Measurements from ENCODE around the gene DNTT.

Gene DNTT

DNA sequence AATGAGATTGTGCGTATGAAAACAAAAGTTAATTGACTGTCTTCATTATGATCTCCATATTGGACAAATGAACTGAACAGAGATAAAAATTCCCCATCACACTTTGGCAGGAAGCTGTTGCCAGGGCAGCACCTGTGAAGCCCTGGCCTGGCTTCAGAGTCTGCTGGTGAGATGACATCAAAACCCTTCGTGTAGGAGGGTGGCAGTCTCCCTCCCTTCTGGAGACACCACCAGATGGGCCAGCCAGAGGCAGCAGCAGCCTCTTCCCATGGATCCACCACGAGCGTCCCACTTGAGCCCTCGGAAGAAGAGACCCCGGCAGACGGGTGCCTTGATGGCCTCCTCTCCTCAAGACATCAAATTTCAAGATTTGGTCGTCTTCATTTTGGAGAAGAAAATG is at the start of gene DNTT:
TSS of gene DNTT (plus strand) at position 205 of the 400 bp plus-strand sequence. CDS start at position 269, 64 bp downstream.
- DNase-seq, result no peak

DNA sequence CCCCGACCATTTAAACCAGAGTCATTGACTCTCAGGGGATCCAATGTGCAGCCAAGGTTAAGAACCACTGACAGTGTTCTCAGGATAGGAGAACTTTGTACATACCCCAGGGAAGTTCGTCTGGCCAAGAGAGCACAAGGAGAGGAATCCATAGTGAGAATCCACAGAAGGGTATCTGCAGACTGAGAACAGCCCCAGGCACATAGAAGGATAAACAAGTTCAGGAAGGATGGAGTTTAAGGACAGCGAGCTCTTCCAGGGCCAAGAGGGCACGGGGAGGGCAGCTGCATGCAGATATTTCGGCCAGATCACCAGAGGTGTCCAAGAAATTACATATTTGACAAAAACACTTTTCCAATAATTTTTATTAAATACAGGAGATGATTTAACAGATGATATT is 49.3 kb upstream of the DNTT start:
- no peak for DNase-seq

- DNase-seq, result no peak
These were observed 48.5 kb upstream of the DNTT start for GRCh38 chr10:96255549-96256333.

DNA sequence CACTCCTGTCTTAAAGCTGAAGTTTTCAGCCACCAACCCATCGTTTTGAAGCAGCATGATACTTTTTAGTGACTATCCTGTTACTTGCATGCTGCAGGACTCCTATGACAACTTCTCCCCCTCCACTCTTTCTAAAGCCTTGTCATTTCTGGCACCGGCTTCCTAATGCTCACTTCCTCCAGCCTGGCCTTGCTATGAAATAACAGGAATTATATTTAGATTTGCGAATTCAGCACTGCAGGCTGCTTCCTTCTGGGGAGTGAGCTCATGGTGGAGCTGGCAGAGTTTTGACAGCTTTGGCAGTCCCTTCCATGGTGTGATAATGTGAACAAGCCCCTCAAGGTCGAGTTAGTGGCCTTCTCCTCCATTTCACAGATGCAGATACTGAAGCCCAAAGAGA is 46.3 kb upstream of the DNTT start:
- peak in 1 of 2 donors; percentile 64 for DNase-seq

DNA sequence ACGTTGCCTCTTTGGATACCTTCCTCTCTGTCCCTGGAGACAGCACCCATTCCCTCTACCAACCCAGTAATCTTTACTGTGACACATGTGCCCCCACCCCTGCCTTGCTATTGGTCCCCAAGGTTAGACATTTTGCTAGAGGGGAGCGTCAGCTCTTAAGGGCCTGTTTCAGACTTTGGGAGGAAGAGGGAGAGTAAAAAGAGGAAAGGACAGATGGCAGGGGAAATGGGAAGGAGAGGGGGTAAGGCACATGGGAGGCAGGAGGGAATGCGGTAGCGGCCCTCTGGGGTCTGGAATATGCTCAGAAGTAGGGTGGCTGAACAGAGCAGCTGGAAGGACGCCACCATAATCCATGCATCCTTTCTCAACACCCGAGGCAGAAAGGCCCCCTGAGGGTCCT is 45.1 kb upstream of the DNTT start:
- no peak for DNase-seq

- DNase-seq, result no peak
These were observed 44.2 kb upstream of the DNTT start for GRCh38 chr10:96260014-96260413.

- no peak for DNase-seq
These were observed 43.1 kb upstream of the DNTT start for GRCh38 chr10:96261132-96261531.

DNA sequence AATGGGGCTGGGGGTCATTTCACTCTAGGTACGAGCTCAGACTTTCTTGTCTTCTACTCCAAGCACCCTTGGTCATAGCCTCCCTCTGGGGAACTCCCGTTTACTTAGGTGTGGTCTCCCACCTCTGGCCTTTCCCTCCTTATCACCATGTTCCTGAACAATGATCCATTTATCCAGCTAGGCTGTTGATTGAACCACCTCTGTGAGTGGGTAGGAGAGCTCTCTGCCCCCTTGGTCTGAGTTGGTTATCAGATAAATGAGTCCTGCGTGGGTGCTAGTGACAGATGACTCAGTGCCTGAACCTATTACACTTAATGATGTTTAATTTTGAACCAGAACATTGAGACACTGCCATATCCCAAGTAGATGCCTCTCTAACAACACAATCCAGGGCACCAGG is 42.3 kb upstream of the DNTT start:
- DNase-seq, result no peak

- no peak for DNase-seq
These were observed 41.1 kb upstream of the DNTT start for GRCh38 chr10:96263176-96263575.

GRCh38 chr10:96263669-96264068 is 40.6 kb upstream of the DNTT start:
- no peak for DNase-seq

GRCh38 chr10:96264938-96265337 is 39.3 kb upstream of the DNTT start:
- DNase-seq, result no peak

GRCh38 chr10:96266118-96266770 is 38.0 kb upstream of the DNTT start:
- no peak for DNase-seq

GRCh38 chr10:96267234-96267705 is 37.0 kb upstream of the DNTT start:
- no peak for DNase-seq

GRCh38 chr10:96268341-96268909 is 35.8 kb upstream of the DNTT start:
- no peak for DNase-seq

DNA sequence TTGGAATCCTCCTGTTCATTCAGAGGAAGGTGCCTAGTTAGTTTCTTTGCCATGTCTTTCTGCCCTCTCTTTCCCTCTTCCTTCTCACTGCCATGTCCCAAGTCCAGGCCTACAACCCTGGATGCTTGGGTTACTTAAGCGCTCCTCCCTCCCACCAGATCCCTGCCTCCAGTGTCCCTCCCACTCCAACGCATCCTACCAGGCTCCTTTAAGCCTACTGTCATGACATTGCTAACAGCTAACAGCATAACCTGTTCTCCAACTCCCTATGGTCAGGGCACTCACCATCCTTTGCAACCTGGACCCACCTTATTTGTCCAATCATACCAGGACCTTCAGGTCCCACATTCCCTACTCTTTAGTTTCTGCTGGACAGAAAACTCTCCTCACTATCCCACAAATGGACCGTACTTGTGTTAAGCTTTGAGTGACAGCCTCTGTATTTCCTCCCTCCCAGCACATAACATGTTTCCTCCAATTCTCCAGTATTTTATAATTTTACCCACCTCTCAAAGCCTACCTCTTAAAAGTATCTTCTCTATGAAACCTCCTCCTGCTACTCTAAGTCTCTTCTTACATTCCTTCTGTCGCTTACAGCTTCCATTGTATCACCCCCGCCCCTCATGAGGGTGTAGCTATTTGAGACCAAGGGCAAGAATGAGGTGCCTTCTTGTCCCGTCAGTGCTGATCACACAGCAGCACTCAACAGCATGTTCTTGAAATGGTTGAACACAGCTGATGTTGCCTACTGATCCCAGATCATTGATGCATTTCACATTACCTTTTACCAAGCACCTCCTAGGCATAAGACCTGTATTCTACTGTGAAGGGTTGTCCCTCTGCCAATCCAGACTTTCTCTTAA is 34.6 kb upstream of the DNTT start:
- DNase-seq, result no peak

DNA sequence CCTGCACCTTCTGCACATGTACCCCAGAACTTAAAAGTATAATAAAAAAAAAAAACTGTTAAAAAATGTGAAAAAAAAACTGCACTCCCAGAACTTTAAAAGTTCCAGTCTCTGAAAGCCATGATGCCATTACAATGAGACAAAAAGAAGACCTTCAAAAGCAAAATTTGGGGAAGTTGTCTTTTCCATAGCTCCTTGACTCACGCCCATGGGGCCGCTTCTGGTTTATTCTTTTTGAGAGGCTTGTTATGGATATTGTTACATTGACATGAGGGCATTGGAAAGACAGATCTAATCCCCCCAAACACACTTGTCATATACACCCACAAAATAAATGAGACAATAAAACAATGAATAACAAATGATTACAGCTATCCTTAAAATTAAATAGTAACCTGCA is 33.7 kb upstream of the DNTT start:
- no peak for DNase-seq

- DNase-seq, result no peak
These were observed 33.0 kb upstream of the DNTT start, which contains the start of gene BLNK for GRCh38 chr10:96271016-96271815. TSS of gene BLNK (minus strand) at chr10:96271569. CDS start at chr10:96271398, 171 bp downstream.

GRCh38 chr10:96272316-96273280 is 31.6 kb upstream of the DNTT start:
- no peak for DNase-seq

DNA sequence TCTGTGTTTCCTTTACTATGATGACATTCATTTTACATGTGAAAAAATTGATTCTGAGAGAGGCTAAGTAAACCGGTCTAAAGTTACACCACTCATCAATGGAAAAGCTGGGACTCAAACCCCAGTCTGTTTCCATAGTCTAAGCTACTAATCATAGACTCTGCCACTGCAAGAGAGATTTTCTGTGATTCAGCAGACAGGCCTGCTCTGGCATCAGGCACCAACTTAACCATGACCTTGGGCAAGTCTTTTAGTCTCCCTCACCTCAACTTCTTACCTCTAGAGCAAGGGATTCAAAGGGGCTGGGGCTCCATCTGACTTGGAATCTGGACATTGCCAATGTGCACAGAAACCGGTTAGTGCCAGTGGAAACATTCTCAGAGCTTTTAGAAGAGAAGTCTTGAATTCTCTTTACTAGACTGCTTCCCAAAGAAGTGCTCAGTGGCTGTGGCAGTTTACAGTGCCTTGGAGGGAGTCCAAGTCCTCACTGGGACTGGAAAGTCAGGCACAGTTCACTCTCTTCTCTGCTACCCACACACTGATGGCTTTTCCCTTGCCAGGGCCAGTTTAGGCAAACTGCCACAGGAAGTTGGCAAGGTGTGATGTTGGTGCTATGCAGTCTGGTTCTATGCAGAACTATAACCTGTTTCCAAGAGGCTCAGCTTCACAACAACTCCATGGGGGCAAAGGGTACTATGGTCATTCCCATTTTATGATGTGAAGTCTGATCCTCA is 28.4 kb upstream of the DNTT start:
- no peak for DNase-seq

DNA sequence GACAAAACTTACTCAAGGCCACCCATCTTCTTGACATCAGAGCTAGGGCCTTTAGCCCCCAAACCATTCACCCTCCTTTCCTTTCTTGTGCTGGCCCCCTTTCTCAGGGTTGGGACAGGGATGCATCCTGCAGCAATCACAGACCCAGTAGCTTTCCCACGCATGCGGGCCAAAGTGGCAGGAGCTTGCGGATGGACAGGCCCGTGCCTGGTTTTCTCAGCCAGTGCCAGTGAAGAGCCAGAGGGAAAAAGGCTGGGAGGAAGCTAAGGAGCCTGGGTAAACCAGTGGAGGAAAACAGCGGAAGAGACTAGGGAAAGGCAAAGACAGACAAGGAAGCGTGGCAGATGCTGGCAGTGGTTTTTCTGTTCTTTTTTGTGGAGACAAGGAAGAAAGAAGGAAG is 27.8 kb upstream of the DNTT start:
- no peak for DNase-seq
